Measurements from ENCODE around the gene WFIKKN2.

- no peak for TF ChIP-seq POLR2A (IDR thresholded peaks at IDR 0.05)
- TF ChIP-seq, protein P1, sequence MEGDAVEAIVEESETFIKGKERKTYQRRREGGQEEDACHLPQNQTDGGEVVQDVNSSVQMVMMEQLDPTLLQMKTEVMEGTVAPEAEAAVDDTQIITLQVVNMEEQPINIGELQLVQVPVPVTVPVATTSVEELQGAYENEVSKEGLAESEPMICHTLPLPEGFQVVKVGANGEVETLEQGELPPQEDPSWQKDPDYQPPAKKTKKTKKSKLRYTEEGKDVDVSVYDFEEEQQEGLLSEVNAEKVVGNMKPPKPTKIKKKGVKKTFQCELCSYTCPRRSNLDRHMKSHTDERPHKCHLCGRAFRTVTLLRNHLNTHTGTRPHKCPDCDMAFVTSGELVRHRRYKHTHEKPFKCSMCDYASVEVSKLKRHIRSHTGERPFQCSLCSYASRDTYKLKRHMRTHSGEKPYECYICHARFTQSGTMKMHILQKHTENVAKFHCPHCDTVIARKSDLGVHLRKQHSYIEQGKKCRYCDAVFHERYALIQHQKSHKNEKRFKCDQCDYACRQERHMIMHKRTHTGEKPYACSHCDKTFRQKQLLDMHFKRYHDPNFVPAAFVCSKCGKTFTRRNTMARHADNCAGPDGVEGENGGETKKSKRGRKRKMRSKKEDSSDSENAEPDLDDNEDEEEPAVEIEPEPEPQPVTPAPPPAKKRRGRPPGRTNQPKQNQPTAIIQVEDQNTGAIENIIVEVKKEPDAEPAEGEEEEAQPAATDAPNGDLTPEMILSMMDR (IDR thresholded peaks at IDR 0.05) = no peak
Observed at GRCh38 chr17:50800196-50800700, 35.1 kb upstream of the WFIKKN2 start.

Data from uterus (tissue), 2 donors.